ENCODE measurements around the gene TGFB2.

TGFB2 gene

GRCh38 chr1:218301217-218301616 is 43.9 kb upstream of the TGFB2 start:
- Histone ChIP-seq H3K9me3 (no peaks in the 10 kb centered on the region), H3K4me3 (ENCODE audit: low read depth, low read length) (no peak overlapping the region), H3K36me3 (peaks cover 10% of the 10 kb centered on the region), H3K27me3 (no peaks in the 10 kb centered on the region), H3K4me1 (peaks cover 11% of the 10 kb centered on the region)
- no peak for DNase-seq
- TF ChIP-seq, protein P1, sequence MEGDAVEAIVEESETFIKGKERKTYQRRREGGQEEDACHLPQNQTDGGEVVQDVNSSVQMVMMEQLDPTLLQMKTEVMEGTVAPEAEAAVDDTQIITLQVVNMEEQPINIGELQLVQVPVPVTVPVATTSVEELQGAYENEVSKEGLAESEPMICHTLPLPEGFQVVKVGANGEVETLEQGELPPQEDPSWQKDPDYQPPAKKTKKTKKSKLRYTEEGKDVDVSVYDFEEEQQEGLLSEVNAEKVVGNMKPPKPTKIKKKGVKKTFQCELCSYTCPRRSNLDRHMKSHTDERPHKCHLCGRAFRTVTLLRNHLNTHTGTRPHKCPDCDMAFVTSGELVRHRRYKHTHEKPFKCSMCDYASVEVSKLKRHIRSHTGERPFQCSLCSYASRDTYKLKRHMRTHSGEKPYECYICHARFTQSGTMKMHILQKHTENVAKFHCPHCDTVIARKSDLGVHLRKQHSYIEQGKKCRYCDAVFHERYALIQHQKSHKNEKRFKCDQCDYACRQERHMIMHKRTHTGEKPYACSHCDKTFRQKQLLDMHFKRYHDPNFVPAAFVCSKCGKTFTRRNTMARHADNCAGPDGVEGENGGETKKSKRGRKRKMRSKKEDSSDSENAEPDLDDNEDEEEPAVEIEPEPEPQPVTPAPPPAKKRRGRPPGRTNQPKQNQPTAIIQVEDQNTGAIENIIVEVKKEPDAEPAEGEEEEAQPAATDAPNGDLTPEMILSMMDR (IDR thresholded peaks at IDR 0.05; ENCODE audit: low read depth, low read length), result no peak

GRCh38 chr1:218302155-218302554 is 43.0 kb upstream of the TGFB2 start:
- H3K9me3 ChIP-seq, result no peaks in the 10 kb centered on the region
- H3K4me1 ChIP-seq, result peaks cover 11% of the 10 kb centered on the region
- H3K36me3 ChIP-seq, result peaks cover 10% of the 10 kb centered on the region
- TF ChIP-seq, protein P1 (IDR thresholded peaks at IDR 0.05; ENCODE audit: low read depth, low read length), result no peak
- DNase-seq, result no peak
- H3K27me3 ChIP-seq, result no peaks in the 10 kb centered on the region
- no peak overlapping the region for H3K4me3 ChIP-seq (ENCODE audit: low read depth, low read length)

DNA sequence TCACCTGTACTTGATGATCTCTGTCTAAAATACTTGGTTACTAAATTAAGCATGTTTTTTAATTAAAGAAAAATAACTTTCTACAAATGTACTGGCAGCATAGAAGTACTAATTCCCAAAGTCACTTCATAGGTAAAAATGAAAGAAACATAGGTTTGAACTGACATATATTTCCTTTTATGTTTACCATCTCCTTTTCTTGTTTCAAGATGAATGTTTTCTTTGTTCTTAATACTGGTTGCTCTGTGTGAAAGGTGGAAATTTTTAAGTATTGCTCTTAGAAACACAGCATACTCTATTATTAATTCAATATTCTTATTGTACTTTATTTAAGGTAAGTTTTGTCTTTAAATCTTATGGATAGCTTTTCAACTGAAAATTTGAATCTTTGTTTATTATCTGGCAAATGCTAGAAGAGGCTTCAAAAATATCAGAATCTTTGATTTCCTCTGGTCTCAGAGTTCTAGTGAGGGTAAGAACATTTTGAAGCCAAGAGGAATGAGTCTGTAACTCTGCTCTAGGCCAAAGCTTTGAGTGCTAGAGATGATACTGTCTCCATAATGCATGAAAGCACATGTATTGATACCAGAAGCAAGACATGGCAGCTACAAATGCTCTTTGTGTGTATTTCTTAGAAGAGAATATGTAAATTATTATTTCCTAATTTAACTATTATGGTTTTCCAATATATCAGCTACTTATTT is 41.8 kb upstream of the TGFB2 start:
- no peak for DNase-seq
- Histone ChIP-seq H3K4me1 (peaks cover 11% of the 10 kb centered on the region), H3K9me3 (no peaks in the 10 kb centered on the region), H3K27me3 (no peaks in the 10 kb centered on the region), H3K4me3 (ENCODE audit: low read depth, low read length) (no peak overlapping the region), H3K36me3 (peaks cover 19% of the 10 kb centered on the region)
- TF ChIP-seq, protein P1 (IDR thresholded peaks at IDR 0.05; ENCODE audit: low read depth, low read length), result no peak

DNA sequence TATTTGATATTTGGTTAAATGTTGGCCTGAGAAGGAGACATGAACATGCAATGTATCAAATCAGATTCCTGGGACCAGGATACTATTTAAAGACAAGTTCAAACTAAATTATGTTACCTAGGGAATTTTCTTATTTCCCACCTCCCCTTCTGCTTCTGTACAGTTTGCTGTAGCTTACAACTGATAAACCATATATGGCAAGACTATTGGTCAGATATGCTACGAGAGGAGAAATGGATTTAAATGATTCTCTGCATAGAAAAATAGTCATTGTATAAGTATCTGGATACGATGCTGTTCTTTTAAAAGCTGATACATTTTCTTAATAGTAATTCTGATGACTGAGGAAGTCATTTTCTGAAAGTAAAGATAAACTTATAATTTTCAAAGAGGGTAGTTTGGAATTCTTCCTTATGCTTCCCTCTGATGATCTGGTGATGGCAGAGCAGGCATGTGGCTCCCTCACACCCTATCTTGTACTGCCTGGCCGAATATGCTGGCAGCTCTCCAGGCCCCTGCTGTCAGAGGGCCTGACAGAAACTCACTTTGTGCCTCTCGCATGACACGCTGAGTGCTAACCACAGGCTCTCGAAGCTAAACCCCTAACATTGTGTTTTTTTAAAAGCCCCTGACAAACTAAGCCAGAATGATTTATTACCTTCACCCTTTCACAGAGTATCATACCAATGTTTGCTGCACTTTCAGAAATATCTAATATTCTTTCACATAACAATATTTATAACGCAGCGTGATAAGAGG is 40.7 kb upstream of the TGFB2 start:
- peak; percentile 88 for DNase-seq
- TF ChIP-seq, protein P1 (IDR thresholded peaks at IDR 0.05; ENCODE audit: low read depth, low read length), result no peak
- H3K36me3 ChIP-seq, result peaks cover 27% of the 10 kb centered on the region

DNA sequence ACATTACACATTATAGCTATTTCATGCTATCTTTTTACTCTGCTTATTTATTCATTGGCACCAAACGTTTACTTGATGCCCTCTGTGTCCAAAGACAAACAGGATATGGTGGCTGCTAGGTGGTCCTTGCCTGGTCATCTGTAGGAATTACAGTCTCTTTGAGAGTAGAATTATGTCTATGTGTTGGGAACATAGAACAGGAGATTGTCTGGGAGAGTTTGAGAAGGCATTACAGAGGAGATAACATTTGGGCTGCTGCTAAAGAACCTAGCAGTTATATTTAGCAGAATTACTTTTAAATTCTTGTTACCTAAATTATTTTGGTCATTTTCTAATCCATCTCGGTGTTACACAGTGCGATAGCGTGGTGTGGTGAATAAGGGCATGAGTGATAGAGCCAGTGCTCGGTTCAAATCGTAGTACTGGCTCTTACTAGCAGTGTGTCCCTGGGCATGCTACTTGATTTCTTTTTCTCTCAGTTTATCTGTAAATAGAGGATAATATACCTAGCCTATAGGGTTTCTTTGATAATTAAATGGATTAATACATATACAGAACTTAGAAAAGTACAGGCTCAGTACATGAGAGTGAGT is 39.6 kb upstream of the TGFB2 start:
- H3K9me3 ChIP-seq, result no peaks in the 10 kb centered on the region
- H3K4me3 ChIP-seq (ENCODE audit: low read depth, low read length), result no peak overlapping the region
- H3K4me1 ChIP-seq, result peaks cover 11% of the 10 kb centered on the region
- peaks cover 30% of the 10 kb centered on the region for H3K36me3 ChIP-seq
- no peak for DNase-seq
- H3K27me3 ChIP-seq, result no peaks in the 10 kb centered on the region
- TF ChIP-seq, protein P1 (IDR thresholded peaks at IDR 0.05; ENCODE audit: low read depth, low read length), result no peak

More for the DNA sequence above, 40.7 kb upstream of the TGFB2 start:
- H3K27me3 ChIP-seq, result no peaks in the 10 kb centered on the region
- H3K4me3 ChIP-seq (ENCODE audit: low read depth, low read length), result no peak overlapping the region; the same call in 1 of the 2 replicates
- no peaks in the 10 kb centered on the region for H3K9me3 ChIP-seq
- peaks cover 11% of the 10 kb centered on the region for H3K4me1 ChIP-seq
